ENCODE results near the gene MED16. TPM values are rescaled to one million over a fixed set of nuclear protein-coding genes. Genes with fewer than 3 reads are reported as not detected.

The MED16 gene
- total and polyA plus RNA-seq, 2 of the 4 experiments (the other 2 are of a cell fraction) = 8.1 to 40.2 TPM

GRCh38 chr19:911197-912033, 18.4 kb upstream of the MED16 start (continued):
- TF ChIP-seq USF2 (IDR thresholded peaks at IDR 0.05; ENCODE audit: low read depth, low read length) (no peak), POLR2A (IDR thresholded peaks at IDR 0.05; ENCODE audit: low read depth, low read length) (no peak), FOS (IDR thresholded peaks at IDR 0.05; ENCODE audit: low read depth, low read length) (no peak), CEBPB (IDR thresholded peaks at IDR 0.05; ENCODE audit: low read depth, low read length) (no peak), MAZ (IDR thresholded peaks at IDR 0.05; ENCODE audit: borderline replicate concordance, low read depth, low read length) (no peak)

Data from IMR-90 (cell line).